HEK293T (cell line): ENCODE results near the gene MAP3K20.

Experiments used
- BHLHE40 ChIP-seq: fragments of 450-650 bp; IDR thresholded peaks from 2 replicates; pipeline ENCODE4 v1.6.1; 2016; ENCODE audit warnings: mild to moderate bottlenecking, moderate library complexity, borderline replicate concordance
- L3MBTL2 ChIP-seq: fragments of 450-650 bp; conservative IDR thresholded peaks from 2 replicates; pipeline ENCODE4 v1.6.1; 2016; ENCODE audit warnings: mild to moderate bottlenecking
- NFRKB ChIP-seq: fragments of 450-650 bp; IDR thresholded peaks from 2 replicates; pipeline ENCODE4 v1.6.1; 2016; ENCODE audit warnings: mild to moderate bottlenecking, moderate library complexity
- SP1 ChIP-seq: fragments of 450-650 bp; IDR thresholded peaks from 2 replicates; pipeline ENCODE4 v1.6.1; 2017
- SUZ12 ChIP-seq: fragments of 450-650 bp; IDR thresholded peaks from 2 replicates; pipeline ENCODE4 v1.6.1; 2016; ENCODE audit warnings: mild to moderate bottlenecking

DNA sequence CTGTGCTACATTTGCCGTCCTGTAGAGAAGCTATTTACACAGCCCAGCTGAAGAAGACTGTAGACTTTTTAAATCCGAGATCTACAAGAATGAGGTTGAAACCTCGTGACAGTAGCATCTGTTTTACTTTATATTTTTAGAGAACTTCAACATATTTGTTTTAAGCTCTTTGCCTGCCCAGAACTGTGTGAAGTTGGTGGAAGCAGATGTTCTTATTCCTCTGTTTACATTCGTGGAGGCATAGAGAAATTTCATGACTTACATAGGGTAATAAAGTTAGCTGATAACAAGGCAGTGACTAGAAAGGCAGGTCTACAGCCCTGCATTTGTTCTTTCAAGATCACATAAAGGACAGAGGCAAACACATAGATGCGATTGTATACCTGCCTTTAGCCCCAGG, 47.0 kb upstream of the MAP3K20 start:
- TF ChIP-seq BHLHE40 = no peak
- TF ChIP-seq SUZ12 = no peak
- TF ChIP-seq NFRKB = no peak
- no peak for TF ChIP-seq SP1
- no peak for TF ChIP-seq L3MBTL2
